Esophagus squamous epithelium (tissue), 5 donors: ENCODE results near the gene ANGPT4. TPM values are rescaled to one million over a fixed set of nuclear protein-coding genes. Genes with fewer than 3 reads are reported as not detected.

Source experiments
- DNase-seq: peaks from one replicate; lab custom pipeline; 2025; lab: John Stamatoyannopoulos, UW
- H3K27ac ChIP-seq, 4 donors: fragments of 200-600 bp; sonication (generic); one replicate each; pipeline ENCODE4 v1.5.1; 2016 to 2019; ENCODE audit warnings: mild to moderate bottlenecking in 1 of 4
- H3K27me3 ChIP-seq, 4 donors: fragments of 200-600 bp; sonication (generic); 1 replicate in 3 of 4; 2 replicates in 1 of 4; pipeline versions ENCODE4 v1.5.1 to v1.6.0; 2017 to 2021; ENCODE audit warnings: antibody characterized with exemption in 1 of 4
- H3K36me3 ChIP-seq, 3 donors: fragments of 200-600 bp; sonication (generic); one replicate each; pipeline ENCODE4 v1.5.1; 2016 to 2019
- H3K4me1 ChIP-seq, 3 donors: fragments of 200-600 bp; sonication (generic); one replicate each; pipeline ENCODE4 v1.5.1; 2017 to 2019
- H3K4me3 ChIP-seq, 4 donors: fragments of 200-600 bp; sonication (generic); 1 replicate in 3 of 4; 2 replicates in 1 of 4; pipeline ENCODE4 v1.5.1; 2016 to 2019; ENCODE audit warnings: mild to moderate bottlenecking in 2 of 4, moderate library complexity in 1 of 4
- H3K9me3 ChIP-seq, 3 donors: fragments of 200-600 bp; sonication (generic); one replicate each; pipeline ENCODE4 v1.5.1; 2016 to 2019
- CTCF ChIP-seq, 6 experiments: fragments of 450-650 bp in 4 of 6; fragments of 200-600 bp in 2 of 6; sonication (generic) in 2 of 6; IDR thresholded peaks; one replicate each; pipeline ENCODE4 v1.5.1; 2016 to 2019; ENCODE audit warnings: antibody characterized with exemption in 6 of 6, mild to moderate bottlenecking in 4 of 6, moderate library complexity in 4 of 6
- POLR2A ChIP-seq, 4 donors: fragments of 450-650 bp; IDR thresholded peaks; one replicate each; pipeline ENCODE4 v1.6.1; 2017; ENCODE audit warnings: antibody characterized with exemption in 4 of 4, mild to moderate bottlenecking in 4 of 4, moderate library complexity in 3 of 4
- WGBS, 2 donors: methylation state at CpG; one replicate each; pipeline ENCODE4 v1.1.5; 2018; 5-methylcytosine and 5-hydroxymethylcytosine counted together
- intact Hi-C: fragments of 100-400 bp; cut with DNase I; formaldehyde crosslinking; loops from one replicate; pipeline ENCODE4 v1.15.0; 2022
- total RNA-seq, 4 donors: library from RNA; depleted of rRNA; stranded (reverse); fragments of >200 nt; gene quantifications; one replicate each; pipeline ENCODE4 v1.1.0, GENCODE V29; 2016
- donor health status: DM: yes; HTN: yes; CAD: no.

Gene ANGPT4
- total RNA-seq, 4 donors from 2014 or later: under 0.01 to 0.38 (median 0.09) TPM; not detected in 1

GRCh38 chr20:843912-844311 lies 72.2 kb downstream of the ANGPT4 start:
- intact Hi-C loops: no loop called here
- peaks cover 0 to 21% (median 0%) of the 10 kb centered on the region in 4 donors for H3K27me3 ChIP-seq
- peaks cover 44 to 90% (median 61%) of the 10 kb centered on the region in 3 donors for H3K4me1 ChIP-seq
- H3K4me3 ChIP-seq: peak overlapping the region in 3 of 4 donors; percentile 18 to 68 (median 44)
- H3K9me3 ChIP-seq: no peaks in the 10 kb centered on the region
- no peak for DNase-seq
- TF ChIP-seq POLR2A (IDR thresholded peaks at IDR 0.05) (peak in 1 of 4 donors; percentile 14), CTCF (IDR thresholded peaks at IDR 0.05) (no peak)
- 80 to 86% methylated on average over 1 to 2 of the region's 9 CpGs for WGBS, 2 donors
- peak overlapping the region; percentile 87 to 94 (median 90) for H3K27ac ChIP-seq
- H3K36me3 ChIP-seq: peaks cover 0 to 6% (median 0%) of the 10 kb centered on the region in 3 donors

- peak overlapping the region; percentile 59 to 78 (median 70) for H3K4me3 ChIP-seq
- intact Hi-C loops: no loop called here
- peak overlapping the region; percentile 87 to 94 (median 90) for H3K27ac ChIP-seq
These were observed 73.6 kb downstream of the ANGPT4 start for GRCh38 chr20:842547-842940.

DNA sequence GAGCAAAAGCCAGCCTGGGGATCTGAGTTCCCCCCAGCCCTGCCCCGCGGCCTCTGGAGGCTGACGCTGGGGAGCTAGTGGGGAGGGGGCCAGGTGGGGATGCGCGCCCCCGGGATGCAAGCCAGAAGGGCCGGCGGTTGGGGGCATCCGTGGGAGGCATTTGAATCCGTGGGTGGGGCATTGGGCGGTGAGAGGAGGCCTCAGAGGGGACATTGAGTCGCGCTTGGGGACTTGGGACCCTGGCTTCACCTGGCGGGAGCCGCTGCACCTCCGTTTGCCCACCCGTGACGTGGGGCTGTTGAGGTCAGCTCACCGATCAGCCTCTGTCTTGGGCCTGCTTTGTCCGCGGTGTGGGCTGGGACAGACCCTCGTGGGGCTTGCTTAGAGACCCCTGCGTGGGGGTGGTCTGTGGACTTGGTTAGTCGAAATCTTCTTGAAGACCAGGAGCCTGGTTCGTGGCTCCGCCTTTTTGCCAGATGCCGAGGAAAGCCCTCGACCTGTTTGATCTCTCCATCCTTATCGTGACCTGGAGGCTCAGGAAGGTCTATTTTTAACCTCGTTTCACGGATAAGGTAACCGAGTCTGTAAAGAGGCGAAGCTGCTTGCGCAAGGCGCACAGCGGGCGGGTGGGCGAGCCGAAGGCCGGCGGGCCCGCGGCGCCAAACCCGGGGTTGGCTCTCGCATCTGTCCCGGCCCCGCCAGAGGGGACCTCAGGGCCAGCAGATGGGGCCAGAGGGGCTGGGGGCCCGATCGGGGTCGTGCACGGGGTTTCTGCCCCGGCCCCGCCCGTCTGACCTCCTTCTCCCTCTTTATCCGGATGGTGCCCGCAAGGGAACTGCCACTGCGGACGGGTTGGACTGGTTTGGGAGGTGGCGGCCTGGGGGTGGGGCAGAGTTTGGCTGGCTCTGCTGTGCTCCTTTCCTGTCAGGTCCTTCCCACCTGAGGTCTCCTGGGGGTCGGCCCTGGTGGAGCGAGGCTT lies 74.3 kb downstream of the ANGPT4 start:
- TF ChIP-seq POLR2A (IDR thresholded peaks at IDR 0.05) (peak in 1 of 4 donors; percentile 36), CTCF (IDR thresholded peaks at IDR 0.05) (no peak)
- intact Hi-C loops: no loop called here
- H3K4me3 ChIP-seq: peak overlapping the region; percentile 59 to 78 (median 70)
- H3K27ac ChIP-seq: peak overlapping the region; percentile 87 to 94 (median 90)
- 0 to 18% methylated on average over 1 to 13 of the region's 62 CpGs for WGBS, 2 donors
- H3K27me3 ChIP-seq: peaks cover 0 to 21% (median 0%) of the 10 kb centered on the region in 4 donors
- no peaks in the 10 kb centered on the region for H3K36me3 ChIP-seq
- no peak for DNase-seq
- H3K4me1 ChIP-seq: peaks cover 38 to 84% (median 58%) of the 10 kb centered on the region in 3 donors
- no peaks in the 10 kb centered on the region for H3K9me3 ChIP-seq

More at GRCh38 chr20:842547-842940, 73.6 kb downstream of the ANGPT4 start:
- TF ChIP-seq POLR2A (IDR thresholded peaks at IDR 0.05) (no peak), CTCF (IDR thresholded peaks at IDR 0.05) (no peak)
- WGBS, 2 donors: 27 to 38% methylated on average over 2 of the region's 2 CpGs
- no peak for DNase-seq
- Histone ChIP-seq H3K9me3 (no peaks in the 10 kb centered on the region), H3K27me3 (peaks cover 0 to 21% (median 0%) of the 10 kb centered on the region in 4 donors), H3K4me1 (peaks cover 44 to 86% (median 61%) of the 10 kb centered on the region in 3 donors), H3K36me3 (no peaks in the 10 kb centered on the region)

- 60 to 61% methylated on average over 1 to 6 of the region's 59 CpGs for WGBS, 2 donors
- DNase-seq: no peak
- TF ChIP-seq CTCF (IDR thresholded peaks at IDR 0.05) (no peak), POLR2A (IDR thresholded peaks at IDR 0.05) (peak in 1 of 4 donors; percentile 63)
- H3K4me3 ChIP-seq: peak overlapping the region; percentile 59 to 78 (median 70)
- peaks cover 29 to 83% (median 54%) of the 10 kb centered on the region in 3 donors for H3K4me1 ChIP-seq
- H3K27me3 ChIP-seq: peaks cover 0 to 21% (median 0%) of the 10 kb centered on the region in 4 donors
- peak overlapping the region; percentile 87 to 94 (median 90) for H3K27ac ChIP-seq
- no peaks in the 10 kb centered on the region for H3K36me3 ChIP-seq
- intact Hi-C loops: no loop called here
- H3K9me3 ChIP-seq: no peaks in the 10 kb centered on the region
These were observed 75.1 kb downstream of the ANGPT4 start for GRCh38 chr20:840858-841567.
